Activated CD8-positive, alpha-beta T cell treated with anti-CD3 and anti-CD28 coated beads for 36 hours (primary cell): ENCODE data around the gene RHNO1. TPM values are rescaled to one million over a fixed set of nuclear protein-coding genes. Genes with fewer than 3 reads are reported as not detected.

ENCODE experiments used
- ATAC-seq: fragments of 200-7000 bp; cut with Tn5 transposase; one replicate; pipeline ENCODE4 v1.10.0; 2021; ENCODE audit warnings: mild to moderate bottlenecking, moderate library complexity
- CTCF ChIA-PET: fragments of 350-600 bp; sonication (Branson Sonifier 250); formaldehyde crosslinking; loops from one replicate; lab custom pipeline; 2021; ENCODE audit warnings: antibody characterized with exemption; lab: Charles Lee
- POLR2A ChIA-PET: fragments of 350-600 bp; sonication (Branson Sonifier 250); formaldehyde crosslinking; loops from one replicate; lab custom pipeline; 2021; ENCODE audit warnings: antibody characterized with exemption; lab: Charles Lee
- DNase-seq: peaks from one replicate; pipeline ENCODE4 v3.0.0-alpha.2; 2020
- H3K27ac Mint-ChIP-seq: one replicate; pipeline ENCODE4 v1.8.0; 2021; ENCODE audit warnings: mild to moderate bottlenecking, mixed read lengths
- H3K27me3 Mint-ChIP-seq: one replicate; pipeline ENCODE4 v1.8.0; 2021; ENCODE audit warnings: mixed read lengths
- H3K36me3 Mint-ChIP-seq: one replicate; pipeline ENCODE4 v1.8.0; 2021; ENCODE audit warnings: low read depth, mixed read lengths
- H3K4me1 Mint-ChIP-seq: one replicate; pipeline ENCODE4 v1.8.0; 2021; ENCODE audit warnings: low read depth, mixed read lengths
- H3K4me3 Mint-ChIP-seq: one replicate; pipeline ENCODE4 v1.8.0; 2021; ENCODE audit warnings: mild to moderate bottlenecking, moderate library complexity, mixed read lengths
- H3K9me3 Mint-ChIP-seq: one replicate; pipeline ENCODE4 v1.8.0; 2021; ENCODE audit warnings: mixed read lengths
- intact Hi-C: fragments of 100-400 bp; cut with micrococcal nuclease; formaldehyde crosslinking; loops from one replicate; pipeline ENCODE4 v1.10.0; 2022
- total RNA-seq, 2 experiments: library from RNA; stranded (reverse); gene quantifications; one replicate each; pipeline ENCODE4 v1.2.3, GENCODE V29; 2021
- TF ChIP-seq, protein P1 (sequence below): fragments of 200-600 bp; IDR thresholded peaks from one replicate; pipeline ENCODE4 v1.8.0; 2022; ENCODE audit warnings: antibody characterized with exemption, mild to moderate bottlenecking

The RHNO1 gene
- total RNA-seq, 2 experiments from 2014 or later: 56.9 to 62.9 TPM

GRCh38 chr12:2853626-2854025 is 23.4 kb upstream of the RHNO1 start:
- ATAC-seq (peak; percentile 78), DNase-seq (peak; percentile 65)
- TF ChIP-seq, protein P1, sequence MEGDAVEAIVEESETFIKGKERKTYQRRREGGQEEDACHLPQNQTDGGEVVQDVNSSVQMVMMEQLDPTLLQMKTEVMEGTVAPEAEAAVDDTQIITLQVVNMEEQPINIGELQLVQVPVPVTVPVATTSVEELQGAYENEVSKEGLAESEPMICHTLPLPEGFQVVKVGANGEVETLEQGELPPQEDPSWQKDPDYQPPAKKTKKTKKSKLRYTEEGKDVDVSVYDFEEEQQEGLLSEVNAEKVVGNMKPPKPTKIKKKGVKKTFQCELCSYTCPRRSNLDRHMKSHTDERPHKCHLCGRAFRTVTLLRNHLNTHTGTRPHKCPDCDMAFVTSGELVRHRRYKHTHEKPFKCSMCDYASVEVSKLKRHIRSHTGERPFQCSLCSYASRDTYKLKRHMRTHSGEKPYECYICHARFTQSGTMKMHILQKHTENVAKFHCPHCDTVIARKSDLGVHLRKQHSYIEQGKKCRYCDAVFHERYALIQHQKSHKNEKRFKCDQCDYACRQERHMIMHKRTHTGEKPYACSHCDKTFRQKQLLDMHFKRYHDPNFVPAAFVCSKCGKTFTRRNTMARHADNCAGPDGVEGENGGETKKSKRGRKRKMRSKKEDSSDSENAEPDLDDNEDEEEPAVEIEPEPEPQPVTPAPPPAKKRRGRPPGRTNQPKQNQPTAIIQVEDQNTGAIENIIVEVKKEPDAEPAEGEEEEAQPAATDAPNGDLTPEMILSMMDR: peak; percentile 67
- POLR2A ChIA-PET: interaction anchor here (0.8 to 1.2 kb wide), 2 partner anchors 8 to 13 kb away, joined by 3 read pairs; no protein-coding TSS in a partner anchor
- CTCF ChIA-PET: interaction anchor here (0.6 to 2.4 kb wide), 20 partner anchors 9 to 206 kb away, joined by 3 to 25 read pairs (median 4); partner anchors contain the start of genes FOXM1 and RHNO1
- H3K4me3 Mint-ChIP-seq: no peak overlapping the region
- H3K27ac Mint-ChIP-seq: no peak overlapping the region
- H3K27me3 Mint-ChIP-seq: no peaks in the 10 kb centered on the region
- no peaks in the 10 kb centered on the region for H3K4me1 Mint-ChIP-seq
- no peaks in the 10 kb centered on the region for H3K9me3 Mint-ChIP-seq
- peaks cover 6% of the 10 kb centered on the region for H3K36me3 Mint-ChIP-seq
- intact Hi-C loops: loop anchor here (10.0 kb wide), 1 partner anchor 191 kb away; no protein-coding TSS in a partner anchor

DNA sequence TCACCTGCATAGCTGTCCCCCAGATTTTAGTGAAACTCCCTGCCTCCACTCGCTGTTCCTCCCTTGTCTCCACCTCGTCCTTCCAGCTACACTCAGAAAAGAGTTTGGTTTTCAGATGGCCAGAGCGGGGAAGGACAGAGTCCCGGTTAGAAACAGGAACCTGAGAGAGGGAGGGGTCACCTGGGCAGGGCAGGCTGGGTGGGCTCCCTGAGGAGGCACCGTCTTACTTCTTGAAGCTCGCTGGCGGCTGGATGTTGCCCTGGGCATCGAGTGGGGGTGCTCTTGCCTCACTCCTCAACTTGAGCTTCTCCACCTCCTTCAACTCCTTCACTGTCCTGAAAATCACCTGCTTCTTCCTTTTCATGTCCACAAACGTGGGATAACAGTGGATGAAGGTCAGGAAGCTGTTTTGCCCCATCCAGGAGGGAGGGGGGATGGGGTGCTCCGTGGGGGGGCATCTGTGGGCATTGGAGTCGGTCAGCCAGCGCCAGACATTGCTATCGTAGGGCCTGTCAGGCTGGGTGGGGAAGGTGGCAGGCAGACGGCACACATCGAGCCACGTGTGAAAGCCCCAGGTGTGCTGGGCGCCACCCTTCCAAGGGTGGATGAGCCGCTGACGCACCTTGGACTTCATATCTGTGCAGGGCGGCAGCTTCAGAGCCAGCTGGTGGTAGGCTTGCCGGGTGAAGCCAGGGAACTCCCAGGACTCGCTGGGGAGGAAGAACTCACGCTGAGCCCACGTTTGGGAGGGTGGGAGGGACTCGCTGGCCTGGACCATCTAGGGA is 22.2 kb upstream of the RHNO1 start:
- TF ChIP-seq, protein P1: no peak
- no peak overlapping the region for H3K4me3 Mint-ChIP-seq
- H3K27ac Mint-ChIP-seq: no peak overlapping the region
- H3K4me1 Mint-ChIP-seq: no peaks in the 10 kb centered on the region
- CTCF ChIA-PET: interaction anchor here (0.6 to 2.4 kb wide), 17 partner anchors 8 to 1098 kb away, joined by 3 to 25 read pairs (median 3); partner anchors contain the start of genes FOXM1 and RHNO1
- DNase-seq: no peak
- no peaks in the 10 kb centered on the region for H3K9me3 Mint-ChIP-seq
- no peaks in the 10 kb centered on the region for H3K27me3 Mint-ChIP-seq
- no peak for ATAC-seq
- intact Hi-C loops: loop anchor here (10.0 kb wide), 1 partner anchor 190 kb away; no protein-coding TSS in a partner anchor
- POLR2A ChIA-PET: interaction anchor here (0.6 to 1.4 kb wide), 3 partner anchors 15 to 987 kb away, joined by 3 to 5 read pairs (median 3); no protein-coding TSS in a partner anchor
- H3K36me3 Mint-ChIP-seq: peaks cover 16% of the 10 kb centered on the region

GRCh38 chr12:2855546-2855945 is 21.5 kb upstream of the RHNO1 start:
- ATAC-seq (no peak), DNase-seq (no peak)
- CTCF ChIA-PET: interaction anchor here (1.0 to 1.6 kb wide), 3 partner anchors 29 to 172 kb away, joined by 3 to 4 read pairs (median 3); no protein-coding TSS in a partner anchor
- TF ChIP-seq, protein P1: no peak
- peaks cover 23% of the 10 kb centered on the region for H3K36me3 Mint-ChIP-seq
- H3K4me3 Mint-ChIP-seq: no peak overlapping the region
- intact Hi-C loops: loop anchor here (10.0 kb wide), 1 partner anchor 189 kb away; no protein-coding TSS in a partner anchor
- H3K9me3 Mint-ChIP-seq: no peaks in the 10 kb centered on the region
- no peaks in the 10 kb centered on the region for H3K27me3 Mint-ChIP-seq
- H3K27ac Mint-ChIP-seq: no peak overlapping the region
- POLR2A ChIA-PET: interaction anchor here (0.8 to 1.4 kb wide), 2 partner anchors 16 to 25 kb away, joined by 3 read pairs; no protein-coding TSS in a partner anchor
- H3K4me1 Mint-ChIP-seq: no peaks in the 10 kb centered on the region

- H3K4me3 Mint-ChIP-seq: no peak overlapping the region
- POLR2A ChIA-PET: interaction anchor here (0.8 to 1.7 kb wide), 3 partner anchors 12 to 25 kb away, joined by 3 read pairs; no protein-coding TSS in a partner anchor
- no peak overlapping the region for H3K27ac Mint-ChIP-seq
- H3K27me3 Mint-ChIP-seq: no peaks in the 10 kb centered on the region
- H3K9me3 Mint-ChIP-seq: no peaks in the 10 kb centered on the region
- ATAC-seq: peak; percentile 24
- intact Hi-C loops: loop anchor here (10.0 kb wide), 1 partner anchor 189 kb away; no protein-coding TSS in a partner anchor
- DNase-seq: no peak
- TF ChIP-seq, protein P1: no peak
- CTCF ChIA-PET: interaction anchor here (1.0 to 2.2 kb wide), 2 partner anchors 70 to 88 kb away, joined by 3 to 8 read pairs; no protein-coding TSS in a partner anchor
- H3K4me1 Mint-ChIP-seq: no peaks in the 10 kb centered on the region
- H3K36me3 Mint-ChIP-seq: peaks cover 23% of the 10 kb centered on the region
Observed at GRCh38 chr12:2856051-2856450, 21.0 kb upstream of the RHNO1 start.
